Ishikawa (cell line): ENCODE data around the gene ZBTB32.

ENCODE experiments used
- CEBPB ChIP-seq: IDR thresholded peaks from 2 replicates; pipeline ENCODE4 v1.6.1; 2012
- CREB1 ChIP-seq: IDR thresholded peaks from 2 replicates; pipeline ENCODE4 v1.6.1; 2012; ENCODE audit warnings: low read depth
- EGR1 ChIP-seq: IDR thresholded peaks from 2 replicates; pipeline ENCODE4 v1.6.1; 2012
- EP300 ChIP-seq: IDR thresholded peaks from 2 replicates; pipeline ENCODE4 v1.6.1; 2012; ENCODE audit warnings: borderline replicate concordance
- FOXM1 ChIP-seq: IDR thresholded peaks from 2 replicates; pipeline ENCODE4 v1.6.1; 2012; ENCODE audit warnings: low read depth, borderline replicate concordance
- NFIC ChIP-seq: IDR thresholded peaks from 2 replicates; pipeline ENCODE4 v1.6.1; 2012
- RAD21 ChIP-seq: IDR thresholded peaks from 2 replicates; pipeline ENCODE4 v1.6.1; 2012; ENCODE audit warnings: low read depth
- TAF1 ChIP-seq: IDR thresholded peaks from 2 replicates; pipeline ENCODE4 v1.6.1; 2012; ENCODE audit warnings: low read depth, mild to moderate bottlenecking
- TCF12 ChIP-seq: IDR thresholded peaks from 2 replicates; pipeline ENCODE4 v1.6.1; 2012; ENCODE audit warnings: low read depth
- TEAD4 ChIP-seq: IDR thresholded peaks from 2 replicates; pipeline ENCODE4 v1.6.1; 2012
- YY1 ChIP-seq: IDR thresholded peaks from 2 replicates; pipeline ENCODE4 v1.6.1; 2012; ENCODE audit warnings: low read depth
- ZBTB7A ChIP-seq: IDR thresholded peaks from 2 replicates; pipeline ENCODE4 v1.6.1; 2012; ENCODE audit warnings: low read depth
- TF ChIP-seq, protein P1 (sequence below): IDR thresholded peaks from 2 replicates; pipeline ENCODE4 v1.6.1; 2012; ENCODE audit warnings: low read depth, mild to moderate bottlenecking
- TF ChIP-seq, protein P2 (sequence below): IDR thresholded peaks from 2 replicates; pipeline ENCODE4 v1.6.1; 2012
- TF ChIP-seq, protein P3 (sequence below): IDR thresholded peaks from 2 replicates; pipeline ENCODE4 v1.6.1; 2012

The ZBTB32 gene

DNA sequence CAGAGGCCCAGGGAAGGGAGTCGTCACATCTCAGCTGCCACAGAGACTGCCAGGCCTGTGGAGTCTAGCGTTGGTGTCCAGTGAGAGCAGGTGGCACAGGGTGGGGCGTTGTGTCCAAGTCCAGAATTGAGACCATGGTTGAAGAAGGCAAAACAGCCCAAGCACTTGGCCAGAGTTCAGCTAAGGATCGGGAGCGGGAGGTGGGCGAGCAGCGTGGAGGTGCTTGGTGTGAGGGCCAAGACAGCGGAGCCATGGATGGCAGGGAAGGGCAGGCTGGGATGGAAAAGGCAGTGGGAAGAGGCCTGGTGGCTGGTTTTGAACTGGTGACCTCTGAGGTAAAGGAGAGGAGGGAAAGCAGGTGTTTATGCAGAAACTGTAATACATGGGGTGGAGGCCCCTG, 29.9 kb downstream of the ZBTB32 start:
- TF ChIP-seq NFIC (no peak), EGR1 (no peak), TCF12 (no peak), CEBPB (no peak), YY1 (no peak), TAF1 (no peak), RAD21 (no peak), CREB1 (no peak), ZBTB7A (no peak), EP300 (no peak)
- TF ChIP-seq, protein P1, sequence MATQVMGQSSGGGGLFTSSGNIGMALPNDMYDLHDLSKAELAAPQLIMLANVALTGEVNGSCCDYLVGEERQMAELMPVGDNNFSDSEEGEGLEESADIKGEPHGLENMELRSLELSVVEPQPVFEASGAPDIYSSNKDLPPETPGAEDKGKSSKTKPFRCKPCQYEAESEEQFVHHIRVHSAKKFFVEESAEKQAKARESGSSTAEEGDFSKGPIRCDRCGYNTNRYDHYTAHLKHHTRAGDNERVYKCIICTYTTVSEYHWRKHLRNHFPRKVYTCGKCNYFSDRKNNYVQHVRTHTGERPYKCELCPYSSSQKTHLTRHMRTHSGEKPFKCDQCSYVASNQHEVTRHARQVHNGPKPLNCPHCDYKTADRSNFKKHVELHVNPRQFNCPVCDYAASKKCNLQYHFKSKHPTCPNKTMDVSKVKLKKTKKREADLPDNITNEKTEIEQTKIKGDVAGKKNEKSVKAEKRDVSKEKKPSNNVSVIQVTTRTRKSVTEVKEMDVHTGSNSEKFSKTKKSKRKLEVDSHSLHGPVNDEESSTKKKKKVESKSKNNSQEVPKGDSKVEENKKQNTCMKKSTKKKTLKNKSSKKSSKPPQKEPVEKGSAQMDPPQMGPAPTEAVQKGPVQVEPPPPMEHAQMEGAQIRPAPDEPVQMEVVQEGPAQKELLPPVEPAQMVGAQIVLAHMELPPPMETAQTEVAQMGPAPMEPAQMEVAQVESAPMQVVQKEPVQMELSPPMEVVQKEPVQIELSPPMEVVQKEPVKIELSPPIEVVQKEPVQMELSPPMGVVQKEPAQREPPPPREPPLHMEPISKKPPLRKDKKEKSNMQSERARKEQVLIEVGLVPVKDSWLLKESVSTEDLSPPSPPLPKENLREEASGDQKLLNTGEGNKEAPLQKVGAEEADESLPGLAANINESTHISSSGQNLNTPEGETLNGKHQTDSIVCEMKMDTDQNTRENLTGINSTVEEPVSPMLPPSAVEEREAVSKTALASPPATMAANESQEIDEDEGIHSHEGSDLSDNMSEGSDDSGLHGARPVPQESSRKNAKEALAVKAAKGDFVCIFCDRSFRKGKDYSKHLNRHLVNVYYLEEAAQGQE, result no peak
- TF ChIP-seq, protein P2, sequence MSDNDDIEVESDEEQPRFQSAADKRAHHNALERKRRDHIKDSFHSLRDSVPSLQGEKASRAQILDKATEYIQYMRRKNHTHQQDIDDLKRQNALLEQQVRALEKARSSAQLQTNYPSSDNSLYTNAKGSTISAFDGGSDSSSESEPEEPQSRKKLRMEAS, result no peak

DNA sequence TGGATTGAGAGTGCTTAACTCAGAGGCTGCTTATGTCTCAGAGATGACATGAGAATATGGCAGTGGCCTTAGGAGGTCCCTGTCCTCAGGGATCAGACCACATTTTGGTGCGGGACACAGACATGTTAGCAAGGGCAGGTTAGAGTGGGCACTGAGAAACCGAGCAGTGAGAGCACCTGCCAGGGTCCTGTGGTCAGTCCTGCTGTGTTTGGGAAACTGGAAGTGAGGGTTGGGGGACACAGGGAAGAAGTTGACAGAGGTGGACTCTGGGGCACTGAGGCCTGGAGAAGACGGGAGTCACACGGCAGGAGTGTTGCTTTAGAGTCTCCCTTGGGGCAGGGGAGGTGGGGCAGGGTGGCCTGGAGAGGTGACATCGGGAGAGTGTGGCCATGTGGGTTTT, 30.5 kb downstream of the ZBTB32 start:
- TF ChIP-seq TEAD4 (no peak), FOXM1 (no peak), YY1 (no peak), CREB1 (no peak), TCF12 (no peak), EP300 (no peak), NFIC (no peak), CEBPB (no peak)
- TF ChIP-seq, protein P1, result no peak

DNA sequence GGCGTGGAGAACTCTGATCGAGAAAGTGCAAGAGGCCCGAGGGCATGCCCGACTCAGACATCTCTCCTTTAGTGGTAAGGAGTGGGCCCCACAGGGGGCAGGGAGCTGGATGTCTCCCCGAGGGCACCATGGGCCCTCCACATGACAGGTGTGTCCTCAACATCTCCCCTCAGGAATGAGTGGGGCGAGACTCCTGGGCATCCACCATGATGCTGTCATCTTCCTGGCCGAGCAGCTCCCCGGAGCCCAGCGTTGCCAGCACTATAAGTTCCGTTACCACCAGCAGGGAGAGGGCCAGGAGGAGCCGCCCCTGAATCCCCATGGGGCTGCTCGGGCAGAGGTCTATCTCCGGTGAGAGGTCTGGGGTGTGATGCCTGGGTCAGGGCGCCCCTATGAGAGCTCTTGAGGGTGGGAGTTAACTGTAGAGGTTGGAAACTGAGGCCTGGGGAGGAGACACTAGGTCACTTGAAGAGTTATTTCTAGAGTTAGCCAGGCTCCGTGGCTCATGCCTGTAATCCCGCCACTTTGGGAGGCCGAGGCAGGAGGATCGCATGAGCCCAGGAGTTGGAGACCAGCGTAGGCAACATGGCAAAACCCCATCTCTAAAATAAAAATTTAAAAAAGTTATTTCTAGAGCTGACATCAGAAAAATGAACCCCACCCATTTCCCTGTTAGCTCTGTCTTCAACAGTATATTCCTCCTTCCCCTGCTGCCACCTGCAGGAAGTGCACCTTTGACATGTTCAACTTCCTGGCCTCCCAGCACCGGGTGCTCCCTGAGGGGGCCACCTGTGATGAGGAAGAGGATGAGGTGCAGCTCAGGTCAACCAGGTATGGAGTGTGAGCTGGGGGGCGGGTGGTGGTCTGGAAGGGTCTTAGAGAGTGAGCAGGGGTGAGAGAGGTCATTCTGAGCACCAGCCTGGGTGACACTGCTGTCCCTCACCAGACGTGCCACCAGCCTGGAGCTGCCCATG, 32.8 kb downstream of the ZBTB32 start:
- TF ChIP-seq, protein P1, result no peak
- TF ChIP-seq, protein P2, result no peak
- no peak for TF ChIP-seq EGR1
- no peak for TF ChIP-seq EP300
- no peak for TF ChIP-seq FOXM1
- no peak for TF ChIP-seq TAF1
- TF ChIP-seq CEBPB, result no peak
- TF ChIP-seq, protein P3, sequence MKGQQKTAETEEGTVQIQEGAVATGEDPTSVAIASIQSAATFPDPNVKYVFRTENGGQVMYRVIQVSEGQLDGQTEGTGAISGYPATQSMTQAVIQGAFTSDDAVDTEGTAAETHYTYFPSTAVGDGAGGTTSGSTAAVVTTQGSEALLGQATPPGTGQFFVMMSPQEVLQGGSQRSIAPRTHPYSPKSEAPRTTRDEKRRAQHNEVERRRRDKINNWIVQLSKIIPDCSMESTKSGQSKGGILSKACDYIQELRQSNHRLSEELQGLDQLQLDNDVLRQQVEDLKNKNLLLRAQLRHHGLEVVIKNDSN, result no peak
- TF ChIP-seq NFIC, result no peak
- TF ChIP-seq YY1, result no peak
- TF ChIP-seq RAD21, result no peak; the same call in 1 of the 2 replicates

DNA sequence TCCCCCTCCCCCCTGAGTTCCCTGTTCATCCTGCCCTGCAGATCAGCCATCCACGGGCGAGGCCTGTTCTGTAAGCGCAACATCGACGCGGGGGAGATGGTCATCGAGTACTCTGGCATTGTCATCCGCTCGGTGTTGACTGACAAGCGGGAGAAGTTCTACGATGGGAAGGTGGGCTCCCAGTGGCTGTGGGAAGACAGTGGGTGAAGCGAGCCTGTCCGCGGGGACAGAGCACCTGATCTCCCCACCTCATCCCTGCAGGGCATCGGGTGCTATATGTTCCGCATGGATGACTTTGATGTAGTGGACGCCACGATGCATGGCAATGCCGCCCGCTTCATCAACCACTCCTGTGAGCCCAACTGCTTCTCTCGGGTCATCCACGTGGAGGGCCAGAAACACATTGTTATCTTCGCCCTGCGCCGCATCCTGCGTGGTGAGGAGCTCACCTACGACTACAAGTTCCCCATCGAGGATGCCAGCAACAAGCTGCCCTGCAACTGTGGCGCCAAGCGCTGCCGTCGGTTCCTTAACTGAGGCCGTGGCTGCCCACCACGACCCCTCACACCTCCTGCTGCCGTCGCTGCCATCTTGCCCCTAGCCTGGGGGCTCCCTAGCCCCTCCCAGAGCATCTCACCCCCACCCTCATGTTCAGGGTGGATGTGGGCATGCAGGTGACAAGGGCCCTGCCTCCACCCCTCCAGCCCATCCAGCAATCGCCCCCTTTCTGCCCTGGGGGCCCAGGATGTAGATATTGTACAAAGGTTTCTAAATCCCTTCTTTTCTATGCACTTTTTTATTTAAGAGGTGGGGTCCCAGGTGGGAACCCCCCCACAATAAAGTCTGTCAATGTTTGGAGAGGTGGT, 33.9 kb downstream of the ZBTB32 start:
- TF ChIP-seq ZBTB7A (no peak), TCF12 (no peak), YY1 (no peak), CREB1 (no peak), RAD21 (no peak), EP300 (no peak), NFIC (no peak), CEBPB (no peak), FOXM1 (no peak), EGR1 (no peak), TEAD4 (no peak), TAF1 (no peak)
- TF ChIP-seq, protein P1, result no peak
- TF ChIP-seq, protein P3, result no peak
- TF ChIP-seq, protein P2, result no peak
